ENCODE data around the gene SUN1.

The SUN1 gene

GRCh38 chr7:834277-834676 lies 2.0 kb downstream of the SUN1 start:
- H3K27me3 ChIP-seq (replicated peaks; ENCODE audit: control insufficient read depth, insufficient read depth, low read length, poor library complexity, severe bottlenecking): no peaks in the 10 kb centered on the region
- H3K4me1 ChIP-seq (ENCODE audit: control insufficient read depth, insufficient read depth, low read length, poor library complexity, severe bottlenecking): peaks cover 16% of the 10 kb centered on the region
- H3K36me3 ChIP-seq (ENCODE audit: control insufficient read depth, insufficient read depth, low read length): peaks cover 12% of the 10 kb centered on the region
- no peak overlapping the region for H3K4me3 ChIP-seq (ENCODE audit: insufficient read depth, low read depth, low read length, poor library complexity, severe bottlenecking)
- H3K9me3 ChIP-seq (ENCODE audit: control insufficient read depth, low read length): no peaks in the 10 kb centered on the region
- H3K27ac ChIP-seq (ENCODE audit: insufficient read depth, low read length, poor library complexity, severe bottlenecking): peak overlapping the region; percentile 86
- DNase-seq: no peak

GRCh38 chr7:835021-835420 lies 2.7 kb downstream of the SUN1 start:
- no peak for DNase-seq
- H3K36me3 ChIP-seq (ENCODE audit: control insufficient read depth, insufficient read depth, low read length): peaks cover 15% of the 10 kb centered on the region
- peaks cover 16% of the 10 kb centered on the region for H3K4me1 ChIP-seq (ENCODE audit: control insufficient read depth, insufficient read depth, low read length, poor library complexity, severe bottlenecking)
- H3K9me3 ChIP-seq (ENCODE audit: control insufficient read depth, low read length): no peaks in the 10 kb centered on the region
- no peak overlapping the region for H3K4me3 ChIP-seq (ENCODE audit: insufficient read depth, low read depth, low read length, poor library complexity, severe bottlenecking)
- no peak overlapping the region for H3K27ac ChIP-seq (ENCODE audit: insufficient read depth, low read length, poor library complexity, severe bottlenecking)
- no peaks in the 10 kb centered on the region for H3K27me3 ChIP-seq (replicated peaks; ENCODE audit: control insufficient read depth, insufficient read depth, low read length, poor library complexity, severe bottlenecking)

GRCh38 chr7:835485-836401 lies 3.5 kb downstream of the SUN1 start:
- Histone ChIP-seq H3K4me1 (ENCODE audit: control insufficient read depth, insufficient read depth, low read length, poor library complexity, severe bottlenecking) (peaks cover 9% of the 10 kb centered on the region), H3K27me3 (replicated peaks; ENCODE audit: control insufficient read depth, insufficient read depth, low read length, poor library complexity, severe bottlenecking) (no peaks in the 10 kb centered on the region), H3K36me3 (ENCODE audit: control insufficient read depth, insufficient read depth, low read length) (peaks cover 17% of the 10 kb centered on the region), H3K4me3 (ENCODE audit: insufficient read depth, low read depth, low read length, poor library complexity, severe bottlenecking) (no peak overlapping the region), H3K9me3 (ENCODE audit: control insufficient read depth, low read length) (no peaks in the 10 kb centered on the region), H3K27ac (ENCODE audit: insufficient read depth, low read length, poor library complexity, severe bottlenecking) (no peak overlapping the region)
- no peak for DNase-seq

GRCh38 chr7:836429-836828 lies 4.2 kb downstream of the SUN1 start:
- H3K27ac ChIP-seq (ENCODE audit: insufficient read depth, low read length, poor library complexity, severe bottlenecking): no peak overlapping the region

GRCh38 chr7:837001-837400 lies 4.7 kb downstream of the SUN1 start:
- Histone ChIP-seq H3K27me3 (replicated peaks; ENCODE audit: control insufficient read depth, insufficient read depth, low read length, poor library complexity, severe bottlenecking) (no peaks in the 10 kb centered on the region), H3K4me1 (ENCODE audit: control insufficient read depth, insufficient read depth, low read length, poor library complexity, severe bottlenecking) (no peaks in the 10 kb centered on the region), H3K4me3 (ENCODE audit: insufficient read depth, low read depth, low read length, poor library complexity, severe bottlenecking) (no peak overlapping the region), H3K27ac (ENCODE audit: insufficient read depth, low read length, poor library complexity, severe bottlenecking) (no peak overlapping the region), H3K36me3 (ENCODE audit: control insufficient read depth, insufficient read depth, low read length) (peaks cover 20% of the 10 kb centered on the region), H3K9me3 (ENCODE audit: control insufficient read depth, low read length) (no peaks in the 10 kb centered on the region)
- DNase-seq: no peak

More at GRCh38 chr7:836429-836828, 4.2 kb downstream of the SUN1 start:
- Histone ChIP-seq H3K4me3 (ENCODE audit: insufficient read depth, low read depth, low read length, poor library complexity, severe bottlenecking) (no peak overlapping the region), H3K36me3 (ENCODE audit: control insufficient read depth, insufficient read depth, low read length) (peaks cover 17% of the 10 kb centered on the region), H3K27me3 (replicated peaks; ENCODE audit: control insufficient read depth, insufficient read depth, low read length, poor library complexity, severe bottlenecking) (no peaks in the 10 kb centered on the region), H3K9me3 (ENCODE audit: control insufficient read depth, low read length) (no peaks in the 10 kb centered on the region), H3K4me1 (ENCODE audit: control insufficient read depth, insufficient read depth, low read length, poor library complexity, severe bottlenecking) (peaks cover 3% of the 10 kb centered on the region)
- DNase-seq: no peak

- no peak overlapping the region for H3K27ac ChIP-seq (ENCODE audit: insufficient read depth, low read length, poor library complexity, severe bottlenecking)
- no peaks in the 10 kb centered on the region for H3K27me3 ChIP-seq (replicated peaks; ENCODE audit: control insufficient read depth, insufficient read depth, low read length, poor library complexity, severe bottlenecking)
- H3K4me3 ChIP-seq (ENCODE audit: insufficient read depth, low read depth, low read length, poor library complexity, severe bottlenecking): no peak overlapping the region
- no peaks in the 10 kb centered on the region for H3K9me3 ChIP-seq (ENCODE audit: control insufficient read depth, low read length)
- peaks cover 46% of the 10 kb centered on the region for H3K36me3 ChIP-seq (ENCODE audit: control insufficient read depth, insufficient read depth, low read length)
- H3K4me1 ChIP-seq (ENCODE audit: control insufficient read depth, insufficient read depth, low read length, poor library complexity, severe bottlenecking): no peaks in the 10 kb centered on the region
- no peak for DNase-seq
Observed at GRCh38 chr7:840001-840600, 7.8 kb downstream of the SUN1 start.

GRCh38 chr7:841943-842342 lies 9.7 kb downstream of the SUN1 start:
- no peak for DNase-seq
- Histone ChIP-seq H3K4me1 (ENCODE audit: control insufficient read depth, insufficient read depth, low read length, poor library complexity, severe bottlenecking) (no peaks in the 10 kb centered on the region), H3K27ac (ENCODE audit: insufficient read depth, low read length, poor library complexity, severe bottlenecking) (no peak overlapping the region), H3K9me3 (ENCODE audit: control insufficient read depth, low read length) (no peaks in the 10 kb centered on the region), H3K4me3 (ENCODE audit: insufficient read depth, low read depth, low read length, poor library complexity, severe bottlenecking) (no peak overlapping the region), H3K36me3 (ENCODE audit: control insufficient read depth, insufficient read depth, low read length) (peaks cover 43% of the 10 kb centered on the region), H3K27me3 (replicated peaks; ENCODE audit: control insufficient read depth, insufficient read depth, low read length, poor library complexity, severe bottlenecking) (no peaks in the 10 kb centered on the region)

- H3K27ac ChIP-seq (ENCODE audit: insufficient read depth, low read length, poor library complexity, severe bottlenecking): no peak overlapping the region
- no peak for DNase-seq
- H3K4me1 ChIP-seq (ENCODE audit: control insufficient read depth, insufficient read depth, low read length, poor library complexity, severe bottlenecking): no peaks in the 10 kb centered on the region
- peaks cover 43% of the 10 kb centered on the region for H3K36me3 ChIP-seq (ENCODE audit: control insufficient read depth, insufficient read depth, low read length)
- H3K4me3 ChIP-seq (ENCODE audit: insufficient read depth, low read depth, low read length, poor library complexity, severe bottlenecking): no peak overlapping the region
- H3K9me3 ChIP-seq (ENCODE audit: control insufficient read depth, low read length): no peaks in the 10 kb centered on the region
- no peaks in the 10 kb centered on the region for H3K27me3 ChIP-seq (replicated peaks; ENCODE audit: control insufficient read depth, insufficient read depth, low read length, poor library complexity, severe bottlenecking)
Observed at GRCh38 chr7:842431-843031, 10.3 kb downstream of the SUN1 start.

- Histone ChIP-seq H3K27ac (ENCODE audit: insufficient read depth, low read length, poor library complexity, severe bottlenecking) (no peak overlapping the region), H3K4me3 (ENCODE audit: insufficient read depth, low read depth, low read length, poor library complexity, severe bottlenecking) (no peak overlapping the region), H3K36me3 (ENCODE audit: control insufficient read depth, insufficient read depth, low read length) (peaks cover 43% of the 10 kb centered on the region), H3K27me3 (replicated peaks; ENCODE audit: control insufficient read depth, insufficient read depth, low read length, poor library complexity, severe bottlenecking) (no peaks in the 10 kb centered on the region), H3K9me3 (ENCODE audit: control insufficient read depth, low read length) (no peaks in the 10 kb centered on the region), H3K4me1 (ENCODE audit: control insufficient read depth, insufficient read depth, low read length, poor library complexity, severe bottlenecking) (no peaks in the 10 kb centered on the region)
- DNase-seq: no peak
Observed at GRCh38 chr7:843230-843629, 11.0 kb downstream of the SUN1 start.

- Histone ChIP-seq H3K4me3 (ENCODE audit: insufficient read depth, low read depth, low read length, poor library complexity, severe bottlenecking) (no peak overlapping the region), H3K9me3 (ENCODE audit: control insufficient read depth, low read length) (no peaks in the 10 kb centered on the region), H3K27ac (ENCODE audit: insufficient read depth, low read length, poor library complexity, severe bottlenecking) (no peak overlapping the region), H3K36me3 (ENCODE audit: control insufficient read depth, insufficient read depth, low read length) (peaks cover 41% of the 10 kb centered on the region), H3K4me1 (ENCODE audit: control insufficient read depth, insufficient read depth, low read length, poor library complexity, severe bottlenecking) (no peaks in the 10 kb centered on the region), H3K27me3 (replicated peaks; ENCODE audit: control insufficient read depth, insufficient read depth, low read length, poor library complexity, severe bottlenecking) (no peaks in the 10 kb centered on the region)
- DNase-seq: no peak
Observed at GRCh38 chr7:844043-844442, 11.8 kb downstream of the SUN1 start.

All from effector memory CD4-positive, alpha-beta T cell (primary cell).